Measurements from ENCODE around the gene DPM3. TPM values are rescaled to one million over a fixed set of nuclear protein-coding genes. Genes with fewer than 3 reads are reported as not detected.

The DPM3 gene
- total RNA-seq, 1 experiment from 2014 or later = 73.5 TPM

DNA sequence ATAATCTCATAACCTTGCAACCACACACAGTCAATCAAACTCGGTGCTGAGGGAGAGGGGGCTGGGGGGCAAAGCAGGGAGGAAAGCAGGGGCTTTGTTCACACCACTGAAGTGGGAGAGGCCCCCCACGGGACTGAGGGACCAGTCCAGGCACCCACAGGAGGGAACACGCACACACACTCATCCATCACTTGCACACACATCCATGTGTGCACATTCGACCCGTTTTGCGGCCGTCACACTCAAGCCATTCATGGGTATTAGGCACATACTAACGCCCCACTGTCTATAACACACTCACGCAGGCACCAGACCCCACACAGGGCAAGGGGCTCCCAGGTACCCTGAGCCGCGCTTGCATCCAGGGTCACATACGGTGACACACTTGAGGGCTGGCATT, 47.7 kb downstream of the DPM3 start:
- Mint-ChIP-seq H3K4me3 (no peak overlapping the region), H3K4me1 (peaks cover 20% of the 10 kb centered on the region), H3K27ac (no peak overlapping the region), H3K36me3 (no peaks in the 10 kb centered on the region), H3K27me3 (ENCODE audit: low read depth) (peaks cover 15% of the 10 kb centered on the region), H3K9me3 (no peaks in the 10 kb centered on the region)
- DNase-seq (ENCODE audit: low spot score) = no peak
- ATAC-seq = no peak
- POLR2A ChIA-PET = no interaction called here
- TF ChIP-seq, protein P1, sequence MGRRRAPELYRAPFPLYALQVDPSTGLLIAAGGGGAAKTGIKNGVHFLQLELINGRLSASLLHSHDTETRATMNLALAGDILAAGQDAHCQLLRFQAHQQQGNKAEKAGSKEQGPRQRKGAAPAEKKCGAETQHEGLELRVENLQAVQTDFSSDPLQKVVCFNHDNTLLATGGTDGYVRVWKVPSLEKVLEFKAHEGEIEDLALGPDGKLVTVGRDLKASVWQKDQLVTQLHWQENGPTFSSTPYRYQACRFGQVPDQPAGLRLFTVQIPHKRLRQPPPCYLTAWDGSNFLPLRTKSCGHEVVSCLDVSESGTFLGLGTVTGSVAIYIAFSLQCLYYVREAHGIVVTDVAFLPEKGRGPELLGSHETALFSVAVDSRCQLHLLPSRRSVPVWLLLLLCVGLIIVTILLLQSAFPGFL (CRISPR knock-in tag; IDR thresholded peaks at IDR 0.05; ENCODE audit: borderline replicate concordance) = no peak
- TF ChIP-seq, protein P2, sequence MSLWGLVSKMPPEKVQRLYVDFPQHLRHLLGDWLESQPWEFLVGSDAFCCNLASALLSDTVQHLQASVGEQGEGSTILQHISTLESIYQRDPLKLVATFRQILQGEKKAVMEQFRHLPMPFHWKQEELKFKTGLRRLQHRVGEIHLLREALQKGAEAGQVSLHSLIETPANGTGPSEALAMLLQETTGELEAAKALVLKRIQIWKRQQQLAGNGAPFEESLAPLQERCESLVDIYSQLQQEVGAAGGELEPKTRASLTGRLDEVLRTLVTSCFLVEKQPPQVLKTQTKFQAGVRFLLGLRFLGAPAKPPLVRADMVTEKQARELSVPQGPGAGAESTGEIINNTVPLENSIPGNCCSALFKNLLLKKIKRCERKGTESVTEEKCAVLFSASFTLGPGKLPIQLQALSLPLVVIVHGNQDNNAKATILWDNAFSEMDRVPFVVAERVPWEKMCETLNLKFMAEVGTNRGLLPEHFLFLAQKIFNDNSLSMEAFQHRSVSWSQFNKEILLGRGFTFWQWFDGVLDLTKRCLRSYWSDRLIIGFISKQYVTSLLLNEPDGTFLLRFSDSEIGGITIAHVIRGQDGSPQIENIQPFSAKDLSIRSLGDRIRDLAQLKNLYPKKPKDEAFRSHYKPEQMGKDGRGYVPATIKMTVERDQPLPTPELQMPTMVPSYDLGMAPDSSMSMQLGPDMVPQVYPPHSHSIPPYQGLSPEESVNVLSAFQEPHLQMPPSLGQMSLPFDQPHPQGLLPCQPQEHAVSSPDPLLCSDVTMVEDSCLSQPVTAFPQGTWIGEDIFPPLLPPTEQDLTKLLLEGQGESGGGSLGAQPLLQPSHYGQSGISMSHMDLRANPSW (CRISPR knock-in tag; conservative IDR thresholded peaks at IDR 0.05; ENCODE audit: low read depth) = no peak
- TF ChIP-seq NFYB (CRISPR knock-in tag; conservative IDR thresholded peaks at IDR 0.05; ENCODE audit: low read depth) (no peak), SOX15 (CRISPR knock-in tag; IDR thresholded peaks at IDR 0.05) (no peak), SP1 (CRISPR knock-in tag; conservative IDR thresholded peaks at IDR 0.05) (no peak), ELF4 (CRISPR knock-in tag; IDR thresholded peaks at IDR 0.05; ENCODE audit: low read depth) (no peak), ZNF232 (CRISPR knock-in tag; IDR thresholded peaks at IDR 0.05) (no peak), HMGA2 (CRISPR knock-in tag; IDR thresholded peaks at IDR 0.05) (no peak)
- CTCF ChIA-PET = interaction anchor here (0.5 to 6.8 kb wide), 7 partner anchors 7 to 135 kb away, joined by 4 to 605 read pairs (median 22); partner anchors contain the start of genes EFNA1, EFNA4, KRTCAP2 and TRIM46

DNA sequence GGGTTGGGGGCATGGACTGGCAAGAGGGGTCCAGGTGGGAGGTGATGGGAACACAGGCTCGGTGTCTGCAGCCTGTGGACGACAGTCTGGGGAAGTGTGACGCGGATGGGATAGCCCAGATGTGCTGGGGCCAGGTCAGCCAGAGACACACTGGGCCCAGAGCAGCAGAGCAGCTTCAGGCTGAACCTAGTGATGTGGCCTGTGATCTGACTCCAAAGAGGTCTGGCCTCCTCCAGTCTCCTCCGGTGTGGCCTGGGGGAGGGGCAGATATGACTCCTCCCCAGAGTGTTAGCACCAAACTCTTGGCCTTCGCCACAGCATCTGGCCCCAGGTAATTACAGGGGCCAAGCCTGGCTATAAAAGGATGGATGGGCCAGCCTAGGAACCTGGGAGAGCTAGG, 48.2 kb downstream of the DPM3 start:
- TF ChIP-seq NR2C2 (CRISPR knock-in tag; IDR thresholded peaks at IDR 0.05) (no peak), MYBL2 (CRISPR knock-in tag; IDR thresholded peaks at IDR 0.05) (no peak)
- TF ChIP-seq, protein P1 (CRISPR knock-in tag; IDR thresholded peaks at IDR 0.05; ENCODE audit: borderline replicate concordance) = no peak
- ATAC-seq = no peak
- Mint-ChIP-seq H3K4me1 (peaks cover 25% of the 10 kb centered on the region), H3K36me3 (no peaks in the 10 kb centered on the region), H3K4me3 (no peak overlapping the region), H3K27ac (no peak overlapping the region), H3K27me3 (ENCODE audit: low read depth) (peaks cover 15% of the 10 kb centered on the region), H3K9me3 (no peaks in the 10 kb centered on the region)
- no peak for DNase-seq (ENCODE audit: low spot score)
- CTCF ChIA-PET = interaction anchor here (0.5 to 6.8 kb wide), 47 partner anchors 8 to 509 kb away, joined by 3 to 605 read pairs (median 6); partner anchors contain the start of genes ADAM15, CLK2, DPM3 and EFNA1
- POLR2A ChIA-PET = interaction anchor here (0.9 to 1.6 kb wide), 6 partner anchors 37 to 121 kb away, joined by 3 to 9 read pairs (median 4); partner anchors contain the start of genes KRTCAP2, SHC1 and SLC50A1

DNA sequence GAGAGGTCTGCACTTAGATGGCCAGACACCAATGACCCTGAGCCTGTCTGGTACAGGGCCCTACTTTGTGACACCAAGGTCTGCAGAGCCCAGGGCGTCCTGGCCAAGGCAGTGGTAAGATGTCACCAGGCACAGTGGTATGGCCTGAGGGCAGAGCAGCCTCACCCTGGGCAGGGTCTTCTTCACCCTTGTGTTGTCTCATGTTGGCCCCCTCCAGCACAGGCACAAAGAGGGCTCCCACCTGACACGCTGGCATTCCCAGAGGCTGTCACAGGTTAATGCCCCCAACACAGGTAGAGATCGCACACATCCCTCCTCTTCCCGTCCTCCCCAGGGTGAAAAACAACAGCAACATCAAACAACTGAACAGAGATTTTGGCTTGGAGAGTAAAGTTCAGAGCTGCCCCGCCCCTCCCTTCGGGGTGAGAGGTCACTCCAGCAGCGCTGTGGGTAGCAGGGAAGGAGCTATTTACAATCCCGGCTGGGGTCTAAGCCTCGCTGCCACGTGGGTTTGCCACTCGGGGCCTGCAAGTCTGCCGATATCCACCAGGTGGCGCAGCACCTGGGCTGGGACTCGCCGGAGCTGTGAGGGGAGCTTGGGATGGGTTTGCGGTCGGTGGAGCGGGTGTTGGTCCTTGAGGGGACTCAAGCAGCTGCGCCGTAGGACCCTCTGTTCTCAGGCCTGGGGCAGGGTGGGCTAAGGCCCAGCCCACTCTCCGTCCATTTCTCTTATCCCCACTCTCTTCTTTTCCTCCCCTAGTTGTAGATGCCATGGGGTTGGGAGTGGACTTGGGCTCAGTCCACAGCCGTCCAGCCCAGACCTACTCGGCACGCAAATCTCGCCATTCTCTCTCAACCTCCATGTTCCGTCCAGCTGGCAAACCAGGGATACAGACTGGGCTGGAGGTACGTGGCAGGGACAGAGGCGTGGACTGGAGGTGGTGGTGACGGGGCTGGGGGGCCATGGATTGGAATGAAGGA, 49.0 kb downstream of the DPM3 start:
- Mint-ChIP-seq H3K36me3 (no peaks in the 10 kb centered on the region), H3K27me3 (ENCODE audit: low read depth) (peaks cover 12% of the 10 kb centered on the region), H3K27ac (no peak overlapping the region), H3K4me3 (peak overlapping the region; percentile 32), H3K4me1 (peaks cover 28% of the 10 kb centered on the region), H3K9me3 (no peaks in the 10 kb centered on the region)
- ATAC-seq (peak; percentile 80), DNase-seq (ENCODE audit: low spot score) (peak; percentile 94)
- CTCF ChIA-PET = interaction anchor here (0.5 to 6.8 kb wide), 58 partner anchors 9 to 571 kb away, joined by 3 to 605 read pairs (median 6); partner anchors contain the start of genes ADAM15, CLK2, DPM3 and EFNA1
- POLR2A ChIA-PET = interaction anchor here (0.5 to 1.6 kb wide), 11 partner anchors 9 to 120 kb away, joined by 3 to 9 read pairs (median 5); partner anchors contain the start of genes KRTCAP2, SHC1 and SLC50A1
- TF ChIP-seq, protein P3, sequence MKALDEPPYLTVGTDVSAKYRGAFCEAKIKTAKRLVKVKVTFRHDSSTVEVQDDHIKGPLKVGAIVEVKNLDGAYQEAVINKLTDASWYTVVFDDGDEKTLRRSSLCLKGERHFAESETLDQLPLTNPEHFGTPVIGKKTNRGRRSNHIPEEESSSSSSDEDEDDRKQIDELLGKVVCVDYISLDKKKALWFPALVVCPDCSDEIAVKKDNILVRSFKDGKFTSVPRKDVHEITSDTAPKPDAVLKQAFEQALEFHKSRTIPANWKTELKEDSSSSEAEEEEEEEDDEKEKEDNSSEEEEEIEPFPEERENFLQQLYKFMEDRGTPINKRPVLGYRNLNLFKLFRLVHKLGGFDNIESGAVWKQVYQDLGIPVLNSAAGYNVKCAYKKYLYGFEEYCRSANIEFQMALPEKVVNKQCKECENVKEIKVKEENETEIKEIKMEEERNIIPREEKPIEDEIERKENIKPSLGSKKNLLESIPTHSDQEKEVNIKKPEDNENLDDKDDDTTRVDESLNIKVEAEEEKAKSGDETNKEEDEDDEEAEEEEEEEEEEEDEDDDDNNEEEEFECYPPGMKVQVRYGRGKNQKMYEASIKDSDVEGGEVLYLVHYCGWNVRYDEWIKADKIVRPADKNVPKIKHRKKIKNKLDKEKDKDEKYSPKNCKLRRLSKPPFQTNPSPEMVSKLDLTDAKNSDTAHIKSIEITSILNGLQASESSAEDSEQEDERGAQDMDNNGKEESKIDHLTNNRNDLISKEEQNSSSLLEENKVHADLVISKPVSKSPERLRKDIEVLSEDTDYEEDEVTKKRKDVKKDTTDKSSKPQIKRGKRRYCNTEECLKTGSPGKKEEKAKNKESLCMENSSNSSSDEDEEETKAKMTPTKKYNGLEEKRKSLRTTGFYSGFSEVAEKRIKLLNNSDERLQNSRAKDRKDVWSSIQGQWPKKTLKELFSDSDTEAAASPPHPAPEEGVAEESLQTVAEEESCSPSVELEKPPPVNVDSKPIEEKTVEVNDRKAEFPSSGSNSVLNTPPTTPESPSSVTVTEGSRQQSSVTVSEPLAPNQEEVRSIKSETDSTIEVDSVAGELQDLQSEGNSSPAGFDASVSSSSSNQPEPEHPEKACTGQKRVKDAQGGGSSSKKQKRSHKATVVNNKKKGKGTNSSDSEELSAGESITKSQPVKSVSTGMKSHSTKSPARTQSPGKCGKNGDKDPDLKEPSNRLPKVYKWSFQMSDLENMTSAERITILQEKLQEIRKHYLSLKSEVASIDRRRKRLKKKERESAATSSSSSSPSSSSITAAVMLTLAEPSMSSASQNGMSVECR (CRISPR knock-in tag; IDR thresholded peaks at IDR 0.05; ENCODE audit: borderline replicate concordance) = peak; percentile 45; the same call in 1 of the 2 replicates
- TF ChIP-seq, protein P4, sequence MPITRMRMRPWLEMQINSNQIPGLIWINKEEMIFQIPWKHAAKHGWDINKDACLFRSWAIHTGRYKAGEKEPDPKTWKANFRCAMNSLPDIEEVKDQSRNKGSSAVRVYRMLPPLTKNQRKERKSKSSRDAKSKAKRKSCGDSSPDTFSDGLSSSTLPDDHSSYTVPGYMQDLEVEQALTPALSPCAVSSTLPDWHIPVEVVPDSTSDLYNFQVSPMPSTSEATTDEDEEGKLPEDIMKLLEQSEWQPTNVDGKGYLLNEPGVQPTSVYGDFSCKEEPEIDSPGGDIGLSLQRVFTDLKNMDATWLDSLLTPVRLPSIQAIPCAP (CRISPR knock-in tag; IDR thresholded peaks at IDR 0.05) = no peak
- TF ChIP-seq NFATC4 (CRISPR knock-in tag; IDR thresholded peaks at IDR 0.05) = no peak
- TF ChIP-seq, protein P5, sequence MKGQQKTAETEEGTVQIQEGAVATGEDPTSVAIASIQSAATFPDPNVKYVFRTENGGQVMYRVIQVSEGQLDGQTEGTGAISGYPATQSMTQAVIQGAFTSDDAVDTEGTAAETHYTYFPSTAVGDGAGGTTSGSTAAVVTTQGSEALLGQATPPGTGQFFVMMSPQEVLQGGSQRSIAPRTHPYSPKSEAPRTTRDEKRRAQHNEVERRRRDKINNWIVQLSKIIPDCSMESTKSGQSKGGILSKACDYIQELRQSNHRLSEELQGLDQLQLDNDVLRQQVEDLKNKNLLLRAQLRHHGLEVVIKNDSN (CRISPR knock-in tag; IDR thresholded peaks at IDR 0.05) = peak; percentile 66; the same call in 1 of the 2 replicates
- TF ChIP-seq, protein P6, sequence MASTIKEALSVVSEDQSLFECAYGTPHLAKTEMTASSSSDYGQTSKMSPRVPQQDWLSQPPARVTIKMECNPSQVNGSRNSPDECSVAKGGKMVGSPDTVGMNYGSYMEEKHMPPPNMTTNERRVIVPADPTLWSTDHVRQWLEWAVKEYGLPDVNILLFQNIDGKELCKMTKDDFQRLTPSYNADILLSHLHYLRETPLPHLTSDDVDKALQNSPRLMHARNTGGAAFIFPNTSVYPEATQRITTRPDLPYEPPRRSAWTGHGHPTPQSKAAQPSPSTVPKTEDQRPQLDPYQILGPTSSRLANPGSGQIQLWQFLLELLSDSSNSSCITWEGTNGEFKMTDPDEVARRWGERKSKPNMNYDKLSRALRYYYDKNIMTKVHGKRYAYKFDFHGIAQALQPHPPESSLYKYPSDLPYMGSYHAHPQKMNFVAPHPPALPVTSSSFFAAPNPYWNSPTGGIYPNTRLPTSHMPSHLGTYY (CRISPR knock-in tag; IDR thresholded peaks at IDR 0.05) = no peak
- peak; percentile 57; the same call in 1 of the 2 replicates for TF ChIP-seq FOXK1 (CRISPR knock-in tag; IDR thresholded peaks at IDR 0.05)

Data from WTC11 (cell line).